B cell (primary cell): ENCODE results near the gene APOOL.
A peak's percentile ranks its signal among the peaks of the same experiment; 100 is the strongest.

ENCODE experiments used
- EZH2 ChIP-seq: IDR thresholded peaks from 2 replicates; pipeline ENCODE4 v1.6.1; 2012; ENCODE audit warnings: borderline replicate concordance, low read depth, mild to moderate bottlenecking, moderate library complexity, low read length; ENCODE audit not compliant: insufficient read depth, poor library complexity, severe bottlenecking
- TF ChIP-seq, protein P1 (sequence below): fragments of 200-600 bp; IDR thresholded peaks from one replicate; pipeline ENCODE4 v1.8.0; 2022; ENCODE audit warnings: antibody characterized with exemption, mild to moderate bottlenecking

DNA sequence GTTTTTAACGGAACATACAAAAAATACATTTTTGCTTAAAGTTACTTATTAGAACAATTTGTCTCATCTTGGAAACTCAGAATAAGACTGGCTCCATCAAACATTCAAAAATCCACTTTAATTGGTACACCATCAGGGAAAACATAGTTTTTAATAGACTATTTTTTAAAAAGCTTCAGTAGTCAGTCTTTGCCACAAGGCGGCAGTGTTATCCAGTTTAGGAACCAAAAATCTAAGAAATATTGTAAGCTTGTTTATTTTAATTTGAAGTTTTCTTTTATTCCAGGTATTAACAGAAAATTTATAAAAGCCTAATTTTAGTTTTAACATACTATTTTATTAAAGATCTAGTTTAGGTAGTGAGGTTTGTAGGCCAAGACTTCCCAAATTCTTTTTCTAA lies 107.7 kb downstream of the APOOL start:
- no peak for TF ChIP-seq EZH2
- TF ChIP-seq, protein P1, sequence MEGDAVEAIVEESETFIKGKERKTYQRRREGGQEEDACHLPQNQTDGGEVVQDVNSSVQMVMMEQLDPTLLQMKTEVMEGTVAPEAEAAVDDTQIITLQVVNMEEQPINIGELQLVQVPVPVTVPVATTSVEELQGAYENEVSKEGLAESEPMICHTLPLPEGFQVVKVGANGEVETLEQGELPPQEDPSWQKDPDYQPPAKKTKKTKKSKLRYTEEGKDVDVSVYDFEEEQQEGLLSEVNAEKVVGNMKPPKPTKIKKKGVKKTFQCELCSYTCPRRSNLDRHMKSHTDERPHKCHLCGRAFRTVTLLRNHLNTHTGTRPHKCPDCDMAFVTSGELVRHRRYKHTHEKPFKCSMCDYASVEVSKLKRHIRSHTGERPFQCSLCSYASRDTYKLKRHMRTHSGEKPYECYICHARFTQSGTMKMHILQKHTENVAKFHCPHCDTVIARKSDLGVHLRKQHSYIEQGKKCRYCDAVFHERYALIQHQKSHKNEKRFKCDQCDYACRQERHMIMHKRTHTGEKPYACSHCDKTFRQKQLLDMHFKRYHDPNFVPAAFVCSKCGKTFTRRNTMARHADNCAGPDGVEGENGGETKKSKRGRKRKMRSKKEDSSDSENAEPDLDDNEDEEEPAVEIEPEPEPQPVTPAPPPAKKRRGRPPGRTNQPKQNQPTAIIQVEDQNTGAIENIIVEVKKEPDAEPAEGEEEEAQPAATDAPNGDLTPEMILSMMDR: peak; percentile 72
